ENCODE data around the gene RBFA.

DNA sequence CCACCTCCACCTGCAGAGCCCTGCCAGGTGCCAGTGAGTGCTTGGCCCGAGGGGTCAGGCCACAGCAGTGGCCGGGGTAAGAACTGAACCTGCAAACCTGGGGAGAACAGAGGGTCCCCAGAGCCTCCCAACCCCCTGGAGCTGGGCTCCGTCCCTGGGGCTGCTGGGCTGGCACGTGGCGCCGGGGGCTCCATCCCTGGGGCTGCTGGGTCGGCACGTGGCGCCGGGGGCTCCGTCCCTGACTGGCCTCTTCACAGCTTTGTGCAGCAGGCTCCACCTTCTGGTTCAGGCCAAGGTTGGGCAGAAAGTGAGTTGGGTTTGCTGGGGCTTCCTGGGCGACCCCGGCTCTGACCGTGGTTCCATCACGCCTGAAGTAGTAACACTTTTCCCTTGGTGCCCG is 12.2 kb downstream of the RBFA start:
- TF ChIP-seq, protein P1, sequence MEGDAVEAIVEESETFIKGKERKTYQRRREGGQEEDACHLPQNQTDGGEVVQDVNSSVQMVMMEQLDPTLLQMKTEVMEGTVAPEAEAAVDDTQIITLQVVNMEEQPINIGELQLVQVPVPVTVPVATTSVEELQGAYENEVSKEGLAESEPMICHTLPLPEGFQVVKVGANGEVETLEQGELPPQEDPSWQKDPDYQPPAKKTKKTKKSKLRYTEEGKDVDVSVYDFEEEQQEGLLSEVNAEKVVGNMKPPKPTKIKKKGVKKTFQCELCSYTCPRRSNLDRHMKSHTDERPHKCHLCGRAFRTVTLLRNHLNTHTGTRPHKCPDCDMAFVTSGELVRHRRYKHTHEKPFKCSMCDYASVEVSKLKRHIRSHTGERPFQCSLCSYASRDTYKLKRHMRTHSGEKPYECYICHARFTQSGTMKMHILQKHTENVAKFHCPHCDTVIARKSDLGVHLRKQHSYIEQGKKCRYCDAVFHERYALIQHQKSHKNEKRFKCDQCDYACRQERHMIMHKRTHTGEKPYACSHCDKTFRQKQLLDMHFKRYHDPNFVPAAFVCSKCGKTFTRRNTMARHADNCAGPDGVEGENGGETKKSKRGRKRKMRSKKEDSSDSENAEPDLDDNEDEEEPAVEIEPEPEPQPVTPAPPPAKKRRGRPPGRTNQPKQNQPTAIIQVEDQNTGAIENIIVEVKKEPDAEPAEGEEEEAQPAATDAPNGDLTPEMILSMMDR (IDR thresholded peaks at IDR 0.05) = no peak
- no peak for TF ChIP-seq POLR2A (IDR thresholded peaks at IDR 0.05)

Data from prostate gland (tissue), 2 donors.